Fibroblast of the aortic adventitia (primary cell): ENCODE measurements around the gene SLC24A5. TPM values are rescaled to one million over a fixed set of nuclear protein-coding genes. Genes with fewer than 3 reads are reported as not detected.

Experiments
- DNase-seq: peaks from one replicate; pipeline ENCODE4 v3.0.0-alpha.2; 2010; ENCODE audit warnings: low read depth
- H3K4me3 ChIP-seq: 2 replicates; pipeline ENCODE4 v1.5.1; 2011; ENCODE audit warnings: low read depth, mild to moderate bottlenecking, control low read depth, low read length, moderate library complexity
- CTCF ChIP-seq: IDR thresholded peaks from 2 replicates; pipeline ENCODE4 v1.5.1; 2011; ENCODE audit warnings: mild to moderate bottlenecking, low read length, control low read depth, inconsistent platforms; ENCODE audit not compliant: insufficient read depth
- total RNA-seq: library from RNA; depleted of rRNA; stranded (reverse); fragments of >200 nt; gene quantifications from 2 replicates; pipeline ENCODE4 v1.2.3, GENCODE V29; 2012; ENCODE audit warnings: low replicate concordance

SLC24A5 gene
- total RNA-seq, 1 donor, result not detected

GRCh38 chr15:48191574-48192225 lies 70.9 kb downstream of the SLC24A5 start, which contains the start of gene CTXN2:
Gene CTXN2, plus strand, starts transcription at chr15:48191665. Its CDS starts 9,636 bp downstream, at chr15:48201301.
- DNase-seq, result no peak
- TF ChIP-seq CTCF, result no peak
- no peak within 1 kb of the TSS for H3K4me3 ChIP-seq

Other genes starting within 250 kb of the SLC24A5 start
- 5.1 and 6.5 TPM in 2 replicates for gene MYEF2, start 57.3 kb downstream of the SLC24A5 start, total RNA-seq
- gene CTXN2, start 70.7 kb downstream of the SLC24A5 start, total RNA-seq, result not detected in 2 replicates
- under 0.01 TPM in 1 of 2 replicates, not detected in the other for gene SLC12A1, start 85.3 kb downstream of the SLC24A5 start, total RNA-seq
- 70.4 and 72.0 TPM in 2 replicates for gene DUT, start 210.4 kb downstream of the SLC24A5 start, total RNA-seq